SU-DHL-6 (cell line): ENCODE data around the gene DPP9.
"Not testable (repeated sequence)": the region's sequence is repeated elsewhere in the genome, so short reads cannot be mapped to it uniquely, and the experiment has no call there.

Experiments used
- EZH2phosphoT487 ChIP-seq: fragments of 200-600 bp; sonication (generic), shearing (Covaris generic); conservative IDR thresholded peaks from 2 replicates; pipeline ENCODE4 v1.6.1; 2018; ENCODE audit warnings: mild to moderate bottlenecking, antibody characterized with exemption, low read length, moderate library complexity, mixed read lengths
- TF ChIP-seq, protein P1 (sequence below): fragments of 200-600 bp; sonication (generic); IDR thresholded peaks from one replicate; pipeline ENCODE4 v1.5.1; 2017; ENCODE audit warnings: antibody characterized with exemption, mild to moderate bottlenecking, low read length, moderate library complexity; ENCODE audit not compliant: insufficient read depth, poor library complexity, severe bottlenecking

DNA sequence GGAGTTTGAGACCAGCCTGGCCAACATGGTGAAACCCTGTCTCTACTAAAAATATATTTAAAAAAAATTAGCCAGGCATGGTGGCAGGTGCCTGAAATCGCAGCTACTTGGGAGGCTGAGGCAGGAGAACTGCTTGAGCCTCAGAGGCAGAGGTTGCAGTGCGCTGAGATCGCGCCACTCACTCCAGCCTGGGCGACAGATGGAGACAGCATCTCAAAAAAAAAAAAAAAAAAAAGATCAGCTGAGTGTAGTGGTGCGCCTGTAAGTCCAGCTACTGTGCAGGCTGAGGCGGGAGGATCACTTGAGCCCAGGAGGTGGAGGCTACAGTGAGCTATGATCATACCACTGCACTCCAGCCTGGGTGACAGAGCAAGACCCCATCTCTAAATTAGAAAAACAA lies 43.6 kb downstream of the DPP9 start:
- TF ChIP-seq, protein P1, sequence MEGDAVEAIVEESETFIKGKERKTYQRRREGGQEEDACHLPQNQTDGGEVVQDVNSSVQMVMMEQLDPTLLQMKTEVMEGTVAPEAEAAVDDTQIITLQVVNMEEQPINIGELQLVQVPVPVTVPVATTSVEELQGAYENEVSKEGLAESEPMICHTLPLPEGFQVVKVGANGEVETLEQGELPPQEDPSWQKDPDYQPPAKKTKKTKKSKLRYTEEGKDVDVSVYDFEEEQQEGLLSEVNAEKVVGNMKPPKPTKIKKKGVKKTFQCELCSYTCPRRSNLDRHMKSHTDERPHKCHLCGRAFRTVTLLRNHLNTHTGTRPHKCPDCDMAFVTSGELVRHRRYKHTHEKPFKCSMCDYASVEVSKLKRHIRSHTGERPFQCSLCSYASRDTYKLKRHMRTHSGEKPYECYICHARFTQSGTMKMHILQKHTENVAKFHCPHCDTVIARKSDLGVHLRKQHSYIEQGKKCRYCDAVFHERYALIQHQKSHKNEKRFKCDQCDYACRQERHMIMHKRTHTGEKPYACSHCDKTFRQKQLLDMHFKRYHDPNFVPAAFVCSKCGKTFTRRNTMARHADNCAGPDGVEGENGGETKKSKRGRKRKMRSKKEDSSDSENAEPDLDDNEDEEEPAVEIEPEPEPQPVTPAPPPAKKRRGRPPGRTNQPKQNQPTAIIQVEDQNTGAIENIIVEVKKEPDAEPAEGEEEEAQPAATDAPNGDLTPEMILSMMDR, result not testable (repeated sequence)
- TF ChIP-seq EZH2phosphoT487, result not testable (repeated sequence)
